Left ventricle myocardium inferior (tissue), 1 donor: ENCODE measurements around the gene MRPL37. TPM values are rescaled to one million over a fixed set of nuclear protein-coding genes. Genes with fewer than 3 reads are reported as not detected.

Source experiments
- DNase-seq: peaks from one replicate; pipeline ENCODE4 v3.0.0-alpha.2; 2020
- H3K27ac ChIP-seq: fragments of 200-600 bp; replicated peaks from 2 replicates; pipeline ENCODE4 v1.8.0; 2021
- H3K27me3 ChIP-seq: fragments of 200-600 bp; 2 replicates; pipeline ENCODE4 v1.8.0; 2021; ENCODE audit warnings: low read depth
- H3K36me3 ChIP-seq: fragments of 200-600 bp; 2 replicates; pipeline ENCODE4 v1.8.0; 2021
- H3K4me1 ChIP-seq: fragments of 200-600 bp; 2 replicates; pipeline ENCODE4 v1.8.0; 2021
- H3K4me3 ChIP-seq: fragments of 200-600 bp; 2 replicates; pipeline ENCODE4 v1.8.0; 2021; ENCODE audit warnings: mild to moderate bottlenecking, moderate library complexity
- H3K9me3 ChIP-seq: fragments of 200-600 bp; replicated peaks from 2 replicates; pipeline ENCODE4 v1.8.0; 2021
- intact Hi-C: fragments of 100-400 bp; cut with micrococcal nuclease; formaldehyde crosslinking; loops from one replicate; pipeline ENCODE4 v1.11.0; 2022
- long read RNA-seq: library from polyadenylated mRNA; unstranded; transcript quantifications from one replicate; pipeline ENCODE4 v2.0.0, GENCODE V29; 2021
- total RNA-seq: library from RNA; stranded (reverse); fragmentation: NEBNext Ultra II Directional; extraction: Animal tissue kit (Norgen Biotek cat#: 25700); gene quantifications from one replicate; pipeline ENCODE4 v1.2.1, GENCODE V29; 2021
- TF ChIP-seq, protein P1 (sequence below): fragments of 200-600 bp; IDR thresholded peaks from 2 replicates; pipeline ENCODE4 v1.8.0; 2021; ENCODE audit warnings: antibody characterized with exemption, mild to moderate bottlenecking, borderline replicate concordance
- donor health status: DM: no; HTN: yes; CAD: no; lungs with severe emphysema.

MRPL37 gene
- 78.3 TPM for total RNA-seq
- long read RNA-seq, transcript MRPL37-202 (7 exons, 1,483 nt), result major isoform, 71 of 108 reads
- long read RNA-seq, partial matches to known transcripts, result 31 of 108 reads
- long read RNA-seq, other reads (novel, unspliced or antisense), result 5 of 108 reads

DNA sequence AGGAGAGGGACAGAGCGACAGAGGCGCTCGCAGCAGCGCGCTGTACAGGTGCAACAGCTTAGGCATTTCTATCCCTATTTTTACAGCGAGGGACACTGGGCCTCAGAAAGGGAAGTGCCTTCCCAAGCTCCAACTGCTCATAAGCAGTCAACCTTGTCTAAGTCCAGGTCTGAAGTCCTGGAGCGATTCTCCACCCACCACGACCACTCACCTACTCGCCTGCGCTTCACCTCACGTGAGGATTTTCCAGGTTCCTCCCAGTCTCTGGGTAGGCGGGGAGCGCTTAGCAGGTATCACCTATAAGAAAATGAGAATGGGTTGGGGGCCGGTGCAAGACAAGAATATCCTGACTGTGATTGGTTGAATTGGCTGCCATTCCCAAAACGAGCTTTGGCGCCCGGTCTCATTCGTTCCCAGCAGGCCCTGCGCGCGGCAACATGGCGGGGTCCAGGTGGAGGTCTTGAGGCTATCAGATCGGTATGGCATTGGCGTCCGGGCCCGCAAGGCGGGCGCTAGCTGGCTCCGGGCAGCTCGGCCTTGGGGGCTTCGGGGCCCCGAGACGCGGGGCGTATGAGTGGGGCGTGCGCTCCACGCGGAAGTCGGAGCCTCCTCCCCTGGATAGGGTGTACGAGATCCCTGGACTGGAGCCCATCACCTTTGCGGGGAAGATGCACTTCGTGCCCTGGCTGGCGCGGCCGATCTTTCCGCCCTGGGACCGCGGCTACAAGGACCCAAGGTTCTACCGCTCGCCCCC lies at the start of gene MRPL37, which contains the start of gene CYB5RL:
TSS of gene MRPL37 (plus strand) at position 403 of the 754 bp plus-strand sequence. CDS start at position 480, 77 bp downstream.
TSS of gene CYB5RL (minus strand) at position 266 of the 754 bp plus-strand sequence. CDS start 4,414 bp downstream, outside the sequence.
- Histone ChIP-seq H3K9me3 (no peaks in the 10 kb centered on the region), H3K4me3 (peak within 1 kb of the TSS; percentile 87), H3K36me3 (peaks cover 36% of the 10 kb centered on the region), H3K4me1 (peaks cover 31% of the 10 kb centered on the region), H3K27me3 (no peaks in the 10 kb centered on the region), H3K27ac (peak within 1 kb of the TSS; percentile 80)
- TF ChIP-seq, protein P1, sequence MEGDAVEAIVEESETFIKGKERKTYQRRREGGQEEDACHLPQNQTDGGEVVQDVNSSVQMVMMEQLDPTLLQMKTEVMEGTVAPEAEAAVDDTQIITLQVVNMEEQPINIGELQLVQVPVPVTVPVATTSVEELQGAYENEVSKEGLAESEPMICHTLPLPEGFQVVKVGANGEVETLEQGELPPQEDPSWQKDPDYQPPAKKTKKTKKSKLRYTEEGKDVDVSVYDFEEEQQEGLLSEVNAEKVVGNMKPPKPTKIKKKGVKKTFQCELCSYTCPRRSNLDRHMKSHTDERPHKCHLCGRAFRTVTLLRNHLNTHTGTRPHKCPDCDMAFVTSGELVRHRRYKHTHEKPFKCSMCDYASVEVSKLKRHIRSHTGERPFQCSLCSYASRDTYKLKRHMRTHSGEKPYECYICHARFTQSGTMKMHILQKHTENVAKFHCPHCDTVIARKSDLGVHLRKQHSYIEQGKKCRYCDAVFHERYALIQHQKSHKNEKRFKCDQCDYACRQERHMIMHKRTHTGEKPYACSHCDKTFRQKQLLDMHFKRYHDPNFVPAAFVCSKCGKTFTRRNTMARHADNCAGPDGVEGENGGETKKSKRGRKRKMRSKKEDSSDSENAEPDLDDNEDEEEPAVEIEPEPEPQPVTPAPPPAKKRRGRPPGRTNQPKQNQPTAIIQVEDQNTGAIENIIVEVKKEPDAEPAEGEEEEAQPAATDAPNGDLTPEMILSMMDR, result no peak
- peak; percentile 87 for DNase-seq
- intact Hi-C loops, result no loop called here

DNA sequence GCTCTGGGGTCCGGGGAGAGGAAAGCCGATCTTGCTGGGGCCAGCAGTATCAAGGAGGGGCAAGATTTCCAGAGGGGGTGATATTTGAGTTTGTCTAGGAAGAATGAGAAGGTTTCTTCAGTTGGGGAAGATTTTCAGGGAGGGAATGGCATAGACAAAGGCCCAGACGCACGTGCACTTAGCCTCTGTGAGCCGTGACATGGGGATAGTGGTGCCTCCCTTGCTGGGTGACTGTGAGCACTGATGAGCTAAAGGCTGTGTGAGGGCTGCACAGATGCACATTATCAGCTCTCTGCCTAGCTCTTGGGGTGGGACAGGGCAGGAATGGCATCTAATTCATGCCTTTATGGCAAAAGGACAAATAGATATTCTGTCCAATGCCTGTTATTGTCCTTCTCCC lies 49.0 kb upstream of the MRPL37 start:
- H3K9me3 ChIP-seq, result no peaks in the 10 kb centered on the region
- H3K27ac ChIP-seq, result no peak overlapping the region
- H3K4me1 ChIP-seq, result peaks cover 6% of the 10 kb centered on the region
- H3K36me3 ChIP-seq, result no peaks in the 10 kb centered on the region
- no peak overlapping the region for H3K4me3 ChIP-seq
- intact Hi-C loops, result no loop called here
- no peaks in the 10 kb centered on the region for H3K27me3 ChIP-seq
- DNase-seq, result no peak
- TF ChIP-seq, protein P1, result no peak

DNA sequence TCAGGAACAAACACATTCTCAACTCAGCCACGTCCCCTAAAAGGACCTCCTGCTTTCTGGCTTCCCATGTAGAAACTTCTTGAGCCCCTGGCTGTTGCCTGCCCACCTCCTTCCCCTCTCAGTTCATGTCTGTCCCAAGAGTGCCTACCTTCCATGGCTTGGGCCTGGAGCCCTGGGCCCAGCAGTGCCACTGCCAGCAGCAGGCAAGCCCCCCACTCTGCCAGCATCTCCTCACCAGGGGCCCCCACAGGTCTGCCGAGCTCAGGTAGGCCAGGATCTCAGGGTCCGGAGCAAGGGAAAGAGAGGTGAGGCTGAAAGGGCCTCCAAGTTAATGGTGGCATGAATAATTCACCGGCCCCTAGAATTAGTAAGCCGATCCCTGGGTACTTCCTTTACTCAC lies 47.3 kb upstream of the MRPL37 start, which contains the start of gene CDCP2:
TSS of gene CDCP2 (minus strand) at position 305 of the 400 bp plus-strand sequence. CDS start at position 227, 78 bp downstream.
- DNase-seq, result no peak
- H3K36me3 ChIP-seq, result no peaks in the 10 kb centered on the region
- no peaks in the 10 kb centered on the region for H3K27me3 ChIP-seq
- peak within 1 kb of the TSS; percentile 7 for H3K27ac ChIP-seq
- no peaks in the 10 kb centered on the region for H3K9me3 ChIP-seq
- H3K4me1 ChIP-seq, result peaks cover 6% of the 10 kb centered on the region
- intact Hi-C loops, result no loop called here
- no peak within 1 kb of the TSS for H3K4me3 ChIP-seq
- TF ChIP-seq, protein P1, result no peak

DNA sequence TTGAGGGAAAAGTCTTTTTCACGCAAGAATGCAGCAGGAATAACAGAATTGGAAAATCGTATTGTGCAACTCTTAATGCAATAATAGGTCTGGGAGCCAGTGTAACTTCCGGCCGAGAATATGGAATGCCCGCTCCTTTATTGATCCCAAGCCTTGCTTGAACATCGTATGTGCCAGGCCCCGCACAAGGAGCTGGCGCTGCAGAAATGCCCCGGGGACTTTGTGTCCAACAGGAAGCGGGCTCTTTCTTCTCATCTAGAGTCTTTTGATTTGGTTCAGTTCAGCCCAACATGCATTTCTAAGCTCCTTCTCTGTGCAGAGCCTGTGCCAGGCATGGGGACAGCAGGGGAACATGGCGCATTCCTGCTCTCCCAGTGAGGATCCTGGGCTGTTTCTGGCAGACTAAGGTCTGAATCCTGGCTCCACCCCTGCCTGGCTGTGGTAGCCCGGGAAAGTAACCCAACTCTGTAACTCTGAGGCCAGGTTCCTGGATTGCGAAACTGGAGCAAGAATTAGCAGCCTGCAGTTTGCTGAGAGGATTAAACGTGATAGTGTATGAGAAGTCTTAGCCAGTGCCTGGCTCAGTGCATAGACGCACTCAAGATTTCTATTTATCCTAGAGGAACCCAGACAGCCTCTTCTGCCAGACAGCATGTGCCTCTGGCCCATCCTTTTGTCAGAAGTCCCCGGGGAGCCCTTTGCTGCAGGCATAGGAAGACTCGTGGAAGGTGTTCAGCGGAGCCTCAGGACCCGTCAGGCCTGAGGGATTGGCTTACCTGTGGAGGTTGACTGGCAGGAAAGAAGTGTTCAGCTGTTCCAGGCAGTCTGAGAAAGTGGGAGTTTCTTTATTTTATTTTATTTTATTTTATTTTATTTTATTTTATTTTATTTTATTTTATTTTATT lies 46.2 kb upstream of the MRPL37 start:
- H3K27me3 ChIP-seq, result no peaks in the 10 kb centered on the region
- H3K9me3 ChIP-seq, result no peaks in the 10 kb centered on the region
- H3K4me3 ChIP-seq, result no peak overlapping the region
- TF ChIP-seq, protein P1, result no peak
- H3K36me3 ChIP-seq, result no peaks in the 10 kb centered on the region
- intact Hi-C loops, result no loop called here
- H3K27ac ChIP-seq, result peak overlapping the region; percentile 7
- H3K4me1 ChIP-seq, result peaks cover 6% of the 10 kb centered on the region
- DNase-seq, result peak; percentile 47

DNA sequence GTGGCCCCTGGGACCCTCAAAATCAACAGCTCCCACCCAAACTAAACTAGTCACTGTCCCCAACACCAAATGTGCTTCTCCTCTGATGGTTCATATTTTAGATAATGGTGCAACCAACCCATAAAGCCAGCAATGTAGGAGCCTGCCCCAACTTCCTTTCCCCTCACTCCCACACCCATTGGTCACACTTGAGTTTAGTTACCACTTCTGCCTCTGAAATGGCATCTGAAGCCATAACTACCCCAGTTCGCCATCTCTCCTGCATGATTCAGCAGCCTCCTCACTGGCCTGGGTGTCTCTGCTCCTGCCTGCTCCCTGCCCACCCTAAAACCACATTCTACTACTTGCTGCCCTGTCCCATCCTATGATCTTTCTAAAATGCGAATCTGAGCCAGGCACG lies 43.8 kb upstream of the MRPL37 start:
- H3K36me3 ChIP-seq, result no peaks in the 10 kb centered on the region
- TF ChIP-seq, protein P1, result no peak
- H3K9me3 ChIP-seq, result no peaks in the 10 kb centered on the region
- intact Hi-C loops, result no loop called here
- DNase-seq, result no peak
- H3K4me3 ChIP-seq, result no peak overlapping the region
- H3K4me1 ChIP-seq, result peaks cover 16% of the 10 kb centered on the region
- no peaks in the 10 kb centered on the region for H3K27me3 ChIP-seq
- no peak overlapping the region for H3K27ac ChIP-seq
